ENCODE data around the gene CKM.
"Not testable (repeated sequence)": the region's sequence is repeated elsewhere in the genome, so short reads cannot be mapped to it uniquely, and the experiment has no call there.

Gene CKM

DNA sequence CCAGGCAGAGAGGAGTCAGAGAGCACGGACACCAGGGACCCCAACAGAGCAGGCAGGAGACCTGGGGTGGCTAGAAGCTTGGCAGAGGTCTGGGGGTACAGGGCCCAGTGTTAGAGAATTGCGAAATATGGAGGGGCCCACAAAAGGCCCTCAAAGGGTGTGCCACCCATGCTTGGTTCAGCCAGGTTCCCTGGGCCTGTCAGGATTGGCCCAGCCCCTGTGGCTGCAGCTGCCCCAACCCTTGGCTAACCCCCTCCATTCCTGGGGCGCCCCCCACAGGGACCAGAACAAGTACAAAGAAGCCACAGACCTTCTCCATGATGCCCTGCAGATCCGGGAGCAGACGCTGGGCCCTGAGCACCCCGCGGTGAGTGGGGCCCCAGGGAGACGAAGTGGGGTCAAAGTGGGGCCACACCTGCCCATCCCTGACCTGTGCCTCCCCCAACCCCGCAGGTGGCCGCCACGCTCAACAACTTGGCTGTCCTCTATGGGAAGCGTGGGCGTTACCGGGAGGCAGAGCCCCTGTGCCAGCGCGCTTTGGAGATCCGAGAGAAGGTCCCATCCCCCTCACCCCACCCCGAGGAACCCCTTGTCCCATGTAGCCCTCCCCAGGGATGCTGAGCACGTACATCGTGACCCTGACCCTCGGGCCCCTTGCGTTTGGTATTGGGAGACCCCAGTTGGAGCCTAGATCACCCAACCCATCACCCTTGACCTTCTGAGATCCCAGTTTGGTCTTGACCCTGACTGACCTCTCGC is 25.9 kb upstream of the CKM start:
- DNase-seq = no peak

DNA sequence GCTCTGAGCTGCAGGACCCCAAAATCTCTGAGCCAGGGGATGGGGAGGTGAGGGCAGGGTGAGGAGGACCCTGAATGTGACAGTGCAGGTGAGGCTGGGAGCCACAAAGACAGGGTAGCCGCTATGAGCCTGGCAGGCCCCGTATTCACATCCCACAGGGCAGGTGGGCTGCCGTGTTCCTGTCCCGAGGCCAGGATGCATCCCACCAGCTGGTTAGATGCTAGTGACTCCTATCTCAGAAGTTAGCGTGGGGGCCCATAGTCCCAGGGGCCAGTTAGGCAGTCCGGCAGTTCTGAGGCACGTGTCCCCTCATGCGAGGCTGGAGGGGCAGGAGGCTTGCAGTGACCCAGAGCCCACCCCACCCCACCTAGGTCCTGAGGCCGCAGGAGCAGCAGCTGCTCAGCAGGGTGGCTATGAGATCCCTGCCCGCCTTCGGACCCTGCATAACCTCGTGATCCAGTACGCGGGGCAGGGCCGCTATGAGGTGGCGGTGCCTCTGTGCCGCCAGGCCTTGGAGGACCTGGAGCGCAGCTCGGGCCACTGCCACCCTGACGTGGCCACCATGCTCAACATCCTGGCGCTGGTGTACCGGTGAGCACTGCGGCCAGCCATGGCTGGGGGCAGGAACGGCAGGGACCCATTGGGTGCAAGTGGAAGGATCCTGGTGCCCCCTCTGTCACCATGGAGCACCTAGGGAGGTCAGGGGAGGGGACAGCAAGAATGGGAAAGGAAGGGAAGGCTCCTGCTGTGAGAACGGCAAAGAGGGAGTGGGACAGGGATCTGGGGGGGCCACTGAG is 25.1 kb upstream of the CKM start:
- no peak for DNase-seq

DNA sequence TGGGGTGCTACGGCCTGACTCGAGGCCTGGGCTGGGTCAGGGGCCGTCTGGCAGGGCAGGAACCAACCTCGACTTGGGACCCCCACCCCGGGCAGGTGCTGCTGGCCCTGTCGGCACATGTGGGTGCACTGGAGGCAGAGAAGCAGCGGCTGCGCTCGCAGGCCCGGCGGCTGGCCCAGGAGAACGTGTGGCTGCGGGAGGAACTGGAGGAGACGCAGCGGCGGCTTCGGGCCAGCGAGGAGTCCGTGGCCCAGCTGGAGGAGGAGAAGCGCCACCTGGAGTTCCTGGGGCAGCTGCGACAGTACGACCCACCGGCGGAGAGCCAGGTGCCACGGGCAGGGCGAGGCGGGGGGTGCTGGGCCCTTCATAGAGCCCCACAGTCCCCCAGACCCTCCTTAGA is 23.8 kb upstream of the CKM start:
- DNase-seq = no peak

DNA sequence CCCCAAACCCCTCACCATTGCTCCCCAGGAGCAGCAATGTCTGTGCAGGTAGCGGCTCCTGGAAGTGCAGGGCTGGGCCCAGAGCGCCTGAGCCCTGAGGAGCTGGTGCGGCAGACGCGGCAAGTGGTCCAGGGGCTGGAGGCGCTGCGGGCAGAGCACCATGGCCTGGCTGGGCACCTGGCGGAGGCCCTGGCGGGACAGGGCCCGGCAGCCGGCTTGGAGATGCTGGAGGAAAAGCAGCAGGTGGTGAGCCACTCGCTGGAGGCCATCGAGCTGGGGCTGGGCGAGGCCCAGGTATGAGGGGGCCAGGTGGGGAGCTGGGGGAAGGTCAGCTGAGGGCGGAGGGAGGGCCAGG is 22.8 kb upstream of the CKM start:
- DNase-seq = no peak

DNA sequence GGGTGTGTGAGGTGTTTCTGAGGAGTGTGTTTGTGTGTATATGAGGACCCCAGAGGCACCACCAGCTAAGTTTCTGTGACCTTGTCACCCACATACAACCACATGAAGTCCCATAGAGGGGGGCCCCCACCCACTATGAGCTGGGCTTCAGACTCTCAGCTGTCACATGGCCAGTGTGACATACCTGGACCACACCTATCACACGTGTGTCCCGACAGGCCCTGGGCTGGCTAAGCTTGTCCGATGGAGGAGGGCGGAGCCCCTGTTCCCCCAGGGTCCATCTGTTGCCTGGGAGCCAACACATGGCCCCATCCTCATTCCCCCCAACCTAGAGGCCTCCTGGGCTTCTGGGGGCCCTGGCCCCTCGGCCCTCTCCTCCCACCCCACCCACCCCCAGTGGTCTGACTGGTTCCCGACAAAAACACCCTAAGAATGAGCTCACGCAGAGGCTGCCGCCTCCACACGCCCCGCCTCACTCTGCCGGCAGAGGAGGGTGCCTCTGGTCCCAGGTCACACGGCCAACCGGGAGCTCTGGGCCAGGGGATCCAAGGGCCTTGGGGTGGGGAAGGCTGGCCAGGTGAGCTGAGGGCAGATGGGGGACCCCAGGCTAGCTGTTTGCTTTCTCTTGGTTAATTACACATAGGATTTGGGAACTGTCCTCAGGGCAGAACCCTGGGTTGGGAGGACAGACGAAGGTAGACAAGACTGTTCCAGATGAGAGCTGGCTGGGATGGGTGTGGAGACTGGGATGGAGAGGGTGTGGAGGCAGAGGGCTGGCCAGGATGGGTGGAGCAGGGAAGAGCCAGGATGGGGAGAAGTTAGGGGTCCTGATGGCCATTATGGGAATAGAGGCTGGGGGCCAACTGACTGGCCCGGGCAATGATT is 22.2 kb upstream of the CKM start:
- no peak for DNase-seq

DNA sequence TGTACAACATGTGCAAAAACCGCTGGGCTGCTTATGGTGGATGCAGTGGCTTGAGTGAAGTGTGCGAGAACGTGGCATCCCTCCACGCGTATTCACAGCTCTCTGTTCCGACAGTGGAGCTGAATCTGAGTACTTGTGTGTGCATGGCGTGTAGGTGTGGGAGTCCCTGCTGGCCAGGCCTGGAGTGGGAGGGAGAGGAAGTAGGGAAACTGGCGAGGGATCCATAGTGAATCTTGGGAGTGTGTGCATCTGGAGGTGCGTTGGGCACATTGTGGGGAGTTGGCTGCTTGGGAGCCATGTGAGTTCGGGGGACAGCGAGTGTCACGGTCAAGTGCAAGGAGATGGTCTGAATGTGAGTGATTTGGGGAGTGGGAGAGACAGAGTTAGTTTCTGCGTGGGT is 20.2 kb upstream of the CKM start:
- no peak for DNase-seq

DNA sequence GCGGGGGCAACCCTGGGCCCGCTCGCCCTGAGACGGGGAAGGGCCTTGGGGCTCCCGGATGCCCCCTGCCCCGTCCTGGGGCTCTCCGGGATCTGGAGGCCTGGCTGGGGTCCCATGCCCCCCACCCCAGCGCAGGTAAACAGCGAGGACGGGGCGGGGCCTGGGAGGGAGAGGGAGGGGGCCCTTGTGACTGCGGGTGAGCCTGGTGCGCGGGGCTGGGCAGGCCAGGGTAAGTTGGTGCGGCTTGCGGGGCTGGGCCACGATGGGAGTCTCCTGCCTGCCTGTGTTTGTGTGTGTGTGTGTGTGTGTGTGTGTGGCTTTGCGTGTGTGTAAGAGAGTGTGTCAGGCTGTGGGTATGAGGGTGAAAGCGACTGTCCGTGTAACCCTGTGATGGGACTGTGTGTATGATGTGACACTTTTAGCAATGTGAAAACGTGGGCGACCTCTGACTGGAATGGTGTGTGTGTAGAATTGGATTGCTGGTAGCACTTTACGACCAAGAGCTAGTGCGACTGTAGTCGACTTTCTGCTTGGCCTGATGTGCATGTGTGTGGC is 18.3 kb upstream of the CKM start:
- DNase-seq = no peak

DNA sequence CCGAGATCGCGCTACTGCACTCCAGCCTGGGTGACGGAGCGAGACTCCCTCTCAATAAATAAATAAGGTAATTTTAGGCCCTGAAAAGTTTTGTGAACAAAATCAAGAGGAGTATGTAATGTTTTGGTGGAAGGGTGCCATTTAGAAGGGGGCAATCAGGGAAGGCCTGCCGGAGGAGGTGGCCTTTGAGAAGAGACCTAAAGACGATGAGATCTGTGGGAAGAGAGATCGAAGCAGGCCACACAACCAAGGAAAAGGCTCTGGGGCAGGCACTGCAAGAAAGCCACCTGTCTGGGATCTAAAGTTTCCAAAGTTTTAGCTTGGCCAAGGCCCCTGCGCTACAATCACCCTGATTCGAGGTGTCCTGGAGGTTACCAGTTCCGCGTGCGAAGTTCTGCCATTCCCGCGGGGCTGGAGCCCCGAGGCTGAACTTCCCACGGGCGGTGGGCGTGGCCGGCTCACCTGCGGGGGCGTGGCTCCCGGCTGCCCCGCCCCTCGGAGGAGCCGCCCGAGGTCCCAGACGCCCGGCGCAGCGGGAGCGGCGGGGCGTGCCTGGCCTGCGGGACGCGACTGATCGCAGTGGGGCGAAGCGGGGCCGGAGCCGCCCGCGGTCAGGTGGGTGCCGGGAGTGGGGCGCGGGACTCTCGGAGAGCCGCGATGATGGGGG is 17.7 kb upstream of the CKM start, which contains the start of gene KLC3:
Gene KLC3 (plus strand): TSS at position 519 of the 667 bp plus-strand sequence. CDS start 4,792 bp downstream, outside the sequence.
- DNase-seq = no peak

DNA sequence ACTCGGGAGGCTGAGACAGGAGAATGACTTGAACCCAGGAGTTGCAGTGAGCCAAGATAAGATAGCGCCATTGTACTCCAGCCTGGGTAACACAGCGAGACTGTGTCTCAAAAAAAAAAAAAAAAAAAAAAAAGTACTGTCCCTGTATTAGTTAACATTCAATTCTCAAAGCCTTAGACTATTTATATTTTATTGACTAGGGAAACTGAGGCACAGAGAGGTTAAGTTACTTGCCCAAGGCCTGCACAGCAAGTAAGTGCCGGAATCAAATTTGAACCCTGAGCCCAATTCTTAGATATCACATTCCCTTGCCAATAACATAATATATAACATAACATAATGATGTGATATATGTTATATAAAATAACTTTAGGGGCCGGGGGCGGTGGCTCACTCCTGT is 17.0 kb upstream of the CKM start:
- DNase-seq = no peak

DNA sequence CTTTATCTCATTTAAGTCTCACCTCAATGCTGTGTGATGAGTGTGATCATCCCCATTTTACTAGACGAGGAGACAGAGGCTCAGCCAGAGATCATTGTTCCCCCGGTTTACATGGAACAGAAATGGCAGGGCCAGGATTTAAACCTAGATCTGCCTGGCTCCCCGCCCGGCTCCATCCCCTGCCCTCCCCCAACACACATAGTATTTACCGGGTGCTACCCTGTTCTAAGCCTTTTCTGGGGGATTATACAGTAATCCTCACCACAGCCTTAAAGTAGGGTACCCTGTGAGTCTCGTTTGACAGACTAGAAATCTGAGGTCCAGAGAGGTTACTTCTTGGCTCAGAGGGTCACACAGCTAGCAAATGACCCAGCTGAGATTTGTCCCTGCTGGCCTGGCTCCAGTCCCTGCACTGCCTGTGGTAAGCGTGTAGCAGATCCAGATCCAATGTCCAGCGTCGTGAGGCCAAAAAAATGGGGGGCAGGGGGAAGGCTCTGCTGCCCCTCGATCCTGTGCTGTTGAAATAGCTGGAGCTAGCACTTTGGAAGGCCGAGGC is 14.1 kb upstream of the CKM start:
- DNase-seq = no peak

DNA sequence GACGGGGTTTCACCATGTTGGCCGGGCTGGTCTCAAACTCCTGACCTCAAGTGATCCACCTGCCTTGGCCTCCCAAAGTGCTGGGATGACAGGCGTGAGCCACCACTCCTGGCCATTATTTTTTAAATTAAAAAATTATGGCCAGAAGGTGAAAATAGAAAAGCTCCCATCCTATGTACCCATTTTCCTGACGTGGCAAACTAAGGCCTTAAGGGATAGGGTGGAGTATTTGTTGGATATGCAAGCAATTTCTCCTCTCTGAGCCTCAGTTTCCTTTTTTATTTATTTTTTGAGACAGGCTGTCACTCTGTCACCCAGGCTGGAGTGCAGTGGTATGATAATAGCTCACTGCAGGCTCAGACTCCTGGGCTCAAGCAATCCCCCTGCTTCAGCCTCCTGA is 12.2 kb upstream of the CKM start:
- not testable (repeated sequence) for DNase-seq

DNA sequence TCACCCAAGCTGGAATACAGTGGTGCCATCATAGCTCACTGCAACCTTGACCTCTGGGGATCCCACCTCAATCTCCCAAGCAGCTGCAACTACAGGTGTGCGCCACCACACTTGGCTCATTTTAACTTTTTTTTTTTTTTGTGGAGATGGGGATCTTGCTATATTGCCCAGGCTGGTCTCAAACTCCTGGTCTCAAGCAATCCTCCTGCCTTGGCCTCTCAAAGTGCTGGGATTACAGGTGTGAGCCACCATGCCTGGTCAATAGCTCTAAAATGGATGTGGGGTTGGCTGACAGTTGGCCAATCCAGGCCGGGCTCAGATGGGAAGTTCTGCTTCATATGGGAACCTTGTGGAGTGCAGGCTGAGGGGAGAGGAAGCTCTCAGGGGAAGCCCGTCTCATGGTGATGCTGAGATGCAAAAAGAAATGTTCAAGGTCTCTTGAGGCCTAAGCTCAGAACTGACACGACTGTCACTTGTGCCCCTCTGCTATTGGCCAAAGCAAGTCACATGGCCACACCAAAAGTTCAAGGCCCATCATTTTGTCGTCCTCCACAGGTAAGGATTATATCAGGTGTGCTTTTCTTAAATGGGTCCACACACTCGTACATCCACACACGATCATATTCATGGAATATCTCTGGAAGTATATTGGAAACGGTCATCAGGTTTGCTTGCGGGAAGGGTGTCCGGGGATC is 11.1 kb upstream of the CKM start:
- DNase-seq = no peak

DNA sequence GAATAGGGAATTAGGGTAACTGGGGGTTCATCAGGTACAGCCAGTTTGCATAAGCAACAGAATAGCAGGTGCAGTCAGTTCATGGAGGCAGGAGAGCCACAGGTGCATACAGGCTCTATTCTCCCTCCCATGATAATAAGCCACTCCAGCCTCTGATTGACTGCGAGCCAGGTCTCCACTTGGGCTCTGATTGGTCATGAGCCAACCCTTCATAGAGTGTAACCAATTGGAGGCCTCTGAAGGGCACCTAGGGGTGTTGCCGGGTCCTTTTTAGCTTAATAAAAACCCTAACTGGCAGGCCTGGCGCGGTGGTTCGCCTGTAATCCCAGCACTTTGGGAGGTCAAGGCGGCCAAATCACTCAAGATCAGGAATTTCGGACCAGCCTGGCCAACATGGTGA is 8.7 kb upstream of the CKM start:
- peak; percentile 90 for DNase-seq

DNA sequence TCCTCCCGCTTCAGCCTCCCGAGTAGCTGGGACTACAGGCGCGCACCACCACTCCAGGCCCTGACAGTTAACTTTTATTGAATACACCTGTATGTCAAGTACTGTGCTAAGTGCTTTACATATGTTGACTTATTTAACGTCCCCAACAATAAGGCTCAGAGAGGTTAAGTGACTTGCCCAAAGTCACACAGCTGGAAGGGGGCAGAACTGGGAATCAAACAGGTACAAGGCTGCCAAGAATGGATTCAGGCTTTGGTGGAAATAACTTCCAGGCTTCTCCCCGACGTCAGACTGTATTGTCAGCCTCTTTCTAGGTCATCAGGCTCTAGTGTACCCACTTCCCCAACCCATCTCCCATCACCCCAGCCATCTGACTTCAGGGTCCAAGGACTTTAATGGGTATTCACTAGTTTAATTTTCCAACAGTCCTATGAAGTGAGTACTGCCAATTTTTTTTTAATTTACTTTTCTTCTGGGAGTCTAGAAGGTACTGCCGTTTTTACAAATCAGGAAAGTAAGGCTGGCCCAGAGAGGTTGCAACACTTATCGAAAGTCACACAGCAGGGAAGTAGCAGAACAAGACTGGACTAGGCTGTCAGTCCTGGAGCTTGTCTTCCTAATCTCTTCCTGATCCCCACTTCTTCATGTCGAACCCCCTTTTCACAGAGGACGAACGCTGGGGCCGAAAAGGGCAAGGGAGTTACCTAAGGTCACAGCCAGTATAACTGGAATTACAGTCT is 4.9 kb upstream of the CKM start:
- no peak for DNase-seq

DNA sequence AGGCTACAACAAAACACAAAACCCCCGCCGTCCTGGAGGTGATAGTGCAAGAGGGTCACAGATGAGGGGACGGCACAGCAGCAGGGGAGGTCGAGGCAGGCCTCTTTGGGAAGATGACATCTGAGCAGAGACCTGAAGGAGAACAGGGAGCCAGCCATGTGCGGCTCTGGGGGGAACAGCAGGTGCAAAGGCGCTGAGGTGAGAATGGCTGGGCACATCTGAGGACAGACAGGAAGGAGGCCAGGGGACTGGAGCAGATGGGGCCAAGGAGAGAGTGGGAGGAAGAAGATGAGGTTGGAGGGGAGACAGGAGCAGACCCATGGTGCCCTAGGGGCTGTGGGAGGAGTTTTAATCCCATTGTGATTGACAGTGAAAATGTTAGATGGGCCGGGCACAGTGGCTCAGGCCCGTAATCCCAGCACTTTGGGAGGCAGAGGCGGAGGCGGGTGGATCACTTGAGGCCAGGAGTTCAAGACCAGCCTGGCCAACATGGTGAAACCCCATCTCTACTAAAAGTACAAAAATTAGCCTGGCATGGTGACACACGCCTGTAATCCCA is 1.8 kb upstream of the CKM start:
- DNase-seq = no peak

DNA sequence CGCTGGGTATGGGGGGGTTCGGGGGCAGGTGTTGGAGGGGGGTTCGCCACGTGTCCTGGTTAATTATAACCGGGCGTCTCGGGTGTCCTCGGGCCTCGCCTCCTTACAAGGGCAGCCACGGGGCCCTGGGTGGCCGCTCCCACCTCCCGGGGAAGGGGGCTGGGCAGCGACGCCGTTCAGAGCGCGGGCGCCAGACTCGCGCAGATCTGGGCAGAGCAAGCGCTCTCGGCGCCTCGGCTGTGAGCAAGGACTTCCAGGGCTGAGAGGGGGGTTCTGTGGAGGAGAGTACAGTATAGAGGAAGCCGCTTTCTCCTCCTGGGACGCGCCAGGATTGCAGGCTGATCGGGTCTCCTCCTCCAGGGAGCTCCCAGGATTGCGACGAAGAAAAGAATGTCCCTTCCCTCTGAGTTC is 1.0 kb upstream of the CKM start:
- no peak for DNase-seq

DNA sequence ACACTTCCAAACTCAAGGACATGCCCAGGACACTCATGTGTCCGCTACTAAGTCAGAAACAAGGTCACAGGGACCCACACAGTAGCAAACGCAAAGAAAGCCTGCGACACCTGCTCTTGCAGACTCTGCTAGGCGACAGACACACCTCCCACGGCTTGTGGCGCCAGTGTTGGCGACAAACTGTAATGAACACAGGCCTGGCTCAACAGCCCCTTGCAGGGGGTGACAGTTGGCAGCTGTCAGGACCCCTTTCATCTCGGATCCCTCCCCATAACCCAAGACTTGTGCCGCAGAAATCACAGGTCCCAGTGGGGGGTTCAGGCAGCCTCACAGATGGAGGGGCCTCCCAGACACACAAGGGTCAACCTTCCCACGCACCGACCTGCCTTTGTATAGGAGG is 364 bp downstream of the CKM start:
- no peak for DNase-seq

DNA sequence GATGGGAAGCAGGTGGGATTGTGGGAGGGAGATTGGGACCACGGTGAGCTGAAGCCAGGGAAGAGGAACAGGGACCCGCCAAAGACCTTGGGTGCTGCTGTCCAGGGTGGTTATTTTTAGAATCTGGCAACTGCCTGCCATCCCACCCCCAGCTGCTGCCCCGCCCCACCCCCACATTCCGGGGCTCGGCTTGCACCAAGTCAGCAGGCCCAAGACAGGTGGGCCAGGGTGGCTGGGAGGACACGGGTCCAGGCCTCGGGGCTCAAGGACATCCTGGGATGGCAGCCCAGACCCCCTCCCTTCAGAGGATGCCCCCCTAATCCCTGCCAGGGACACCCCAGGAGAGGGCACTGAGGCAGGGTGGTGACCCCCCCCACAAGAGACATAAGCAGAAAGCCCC is 827 bp downstream of the CKM start:
- DNase-seq = no peak

DNA sequence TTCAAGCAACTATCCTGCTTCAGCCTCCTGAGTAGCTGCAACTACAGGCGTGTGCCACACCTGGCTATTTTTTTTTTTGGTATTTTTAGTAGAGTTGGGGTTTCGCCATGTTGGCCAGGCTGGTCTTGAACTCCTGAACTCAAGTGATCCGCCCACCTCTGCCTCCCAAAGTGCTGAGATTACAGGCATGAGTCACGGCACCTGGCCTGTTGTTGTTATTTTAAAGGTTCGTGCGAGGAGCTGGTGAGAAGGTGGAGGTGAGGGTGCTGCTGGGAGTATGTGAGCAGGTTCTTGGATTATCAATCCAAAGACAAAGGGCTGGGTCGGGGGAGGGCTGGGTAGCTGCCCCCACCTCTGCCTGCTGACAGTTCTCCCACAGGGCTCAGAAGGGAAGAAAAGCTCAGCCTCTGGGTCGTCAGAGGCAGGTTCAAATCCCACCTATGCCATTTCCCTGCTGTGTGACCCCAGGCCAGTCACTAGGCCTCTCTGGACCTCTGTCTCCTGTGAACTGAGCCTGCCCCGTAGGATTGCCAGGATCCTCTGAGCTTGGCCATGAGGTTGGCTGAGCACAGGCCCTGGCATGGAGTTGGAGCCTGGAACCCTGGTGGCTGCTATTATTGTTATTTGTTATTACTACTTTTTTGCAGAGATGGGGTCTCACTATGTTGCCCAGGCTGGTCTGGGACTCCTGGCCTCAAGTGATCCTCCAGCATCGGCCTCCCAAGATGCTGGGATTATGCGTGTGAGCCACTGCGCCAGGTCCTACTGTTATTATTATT is 1.5 kb downstream of the CKM start:
- no peak for DNase-seq

DNA sequence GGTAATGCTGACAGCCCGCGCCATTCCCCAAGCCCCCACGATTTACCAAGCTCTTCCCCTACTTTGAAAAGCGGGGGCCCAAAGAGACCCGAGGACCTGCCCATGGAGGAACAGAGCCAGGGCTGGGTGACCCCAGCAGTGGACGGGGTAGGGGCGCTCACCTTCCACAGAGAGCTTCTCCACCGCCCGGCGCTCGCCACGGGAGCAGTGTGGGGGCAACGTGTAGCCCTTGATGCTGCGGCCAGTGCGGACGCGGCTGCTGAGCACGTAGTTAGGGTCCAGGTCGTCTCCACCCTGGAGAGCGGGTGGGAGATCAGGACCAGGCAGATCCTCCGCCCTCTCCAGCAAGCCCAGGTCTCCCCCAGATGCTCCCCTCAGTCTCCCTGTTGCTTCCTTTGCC is 7.4 kb downstream of the CKM start:
- DNase-seq = no peak

Measured in NCI-H510A (cell line).